Measurements from ENCODE around the gene KCNK16.

Gene KCNK16

GRCh38 chr6:39321761-39322160 is 741 bp downstream of the KCNK16 start:
- DNase-seq (ENCODE audit: low read depth), result no peak
- H3K4me3 ChIP-seq (ENCODE audit: control insufficient read depth, low read depth, low read length), result no peak overlapping the region
- TF ChIP-seq CTCF (IDR thresholded peaks at IDR 0.05; ENCODE audit: control insufficient read depth, insufficient read depth, low read depth, low read length, missing control alignments), result no peak

GRCh38 chr6:39320363-39320984 is 2.0 kb downstream of the KCNK16 start:
- no peak for TF ChIP-seq CTCF (IDR thresholded peaks at IDR 0.05; ENCODE audit: control insufficient read depth, insufficient read depth, low read depth, low read length, missing control alignments)
- H3K4me3 ChIP-seq (ENCODE audit: control insufficient read depth, low read depth, low read length), result no peak overlapping the region
- DNase-seq (ENCODE audit: low read depth), result no peak

DNA sequence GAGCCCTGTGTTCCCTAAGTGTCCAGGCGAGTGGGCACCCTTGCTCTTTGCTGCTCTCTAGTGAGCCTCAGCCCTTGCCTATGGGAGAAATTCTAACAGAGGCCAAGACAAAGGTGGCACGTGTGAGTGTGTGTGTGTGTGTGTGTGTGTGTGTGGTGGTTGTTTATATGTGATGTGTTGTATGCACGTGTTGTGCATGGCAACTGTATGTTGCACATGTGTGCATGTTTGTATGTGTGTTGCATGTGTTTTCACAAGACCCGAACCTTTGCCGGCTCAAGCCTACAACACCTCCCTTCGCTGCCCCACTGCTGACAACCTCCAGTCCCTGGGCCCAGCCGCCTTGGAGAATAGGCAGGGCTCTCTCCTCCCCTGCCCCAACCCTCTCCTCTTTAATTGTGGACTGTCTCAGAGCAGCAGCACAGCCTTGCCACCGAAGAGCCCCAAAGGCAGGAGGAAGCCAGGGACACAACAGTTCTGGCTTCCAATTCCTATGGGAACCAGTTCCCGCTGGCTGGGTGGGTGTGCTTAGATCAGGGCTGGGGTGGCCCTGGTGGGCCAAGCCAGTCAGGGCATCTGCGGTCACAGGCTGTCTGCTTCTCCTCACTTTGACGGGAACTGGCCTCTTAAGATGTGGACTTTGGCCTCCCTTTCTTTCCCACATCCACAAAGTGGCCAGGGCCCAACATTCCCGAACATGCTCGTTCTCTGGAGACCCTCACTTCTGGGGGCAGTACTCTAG is 2.7 kb downstream of the KCNK16 start:
- DNase-seq (ENCODE audit: low read depth), result no peak
- TF ChIP-seq CTCF (IDR thresholded peaks at IDR 0.05; ENCODE audit: control insufficient read depth, insufficient read depth, low read depth, low read length, missing control alignments), result no peak
- no peak overlapping the region for H3K4me3 ChIP-seq (ENCODE audit: control insufficient read depth, low read depth, low read length)

DNA sequence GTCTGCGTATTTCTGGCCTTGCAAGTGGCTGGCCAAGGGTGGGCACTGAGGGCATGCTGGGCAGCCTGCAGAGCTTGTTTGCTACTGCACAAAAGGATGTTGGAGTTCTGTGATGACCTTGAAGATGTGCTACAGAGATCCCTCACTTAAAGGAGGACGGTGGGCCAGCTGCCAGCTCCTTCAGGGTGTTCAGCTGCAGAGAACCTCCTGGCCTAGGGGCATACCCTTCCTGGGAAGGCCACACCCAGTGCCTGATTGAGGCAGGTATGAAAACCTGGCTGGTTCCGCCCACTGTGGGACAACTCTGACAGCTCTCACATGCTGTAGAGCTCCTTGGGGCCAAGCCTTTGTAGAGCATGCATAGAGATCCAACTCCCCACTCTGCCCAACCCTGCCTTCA is 5.2 kb downstream of the KCNK16 start:
- TF ChIP-seq CTCF (IDR thresholded peaks at IDR 0.05; ENCODE audit: control insufficient read depth, insufficient read depth, low read depth, low read length, missing control alignments), result no peak
- DNase-seq (ENCODE audit: low read depth), result no peak
- H3K4me3 ChIP-seq (ENCODE audit: control insufficient read depth, low read depth, low read length), result no peak overlapping the region

- H3K4me3 ChIP-seq (ENCODE audit: control insufficient read depth, low read depth, low read length), result no peak within 1 kb of the TSS
- no peak for TF ChIP-seq CTCF (IDR thresholded peaks at IDR 0.05; ENCODE audit: control insufficient read depth, insufficient read depth, low read depth, low read length, missing control alignments)
- DNase-seq (ENCODE audit: low read depth), result no peak
Observed at GRCh38 chr6:39314273-39314795, 8.2 kb downstream of the KCNK16 start, which contains the start of gene KCNK17. Gene KCNK17 (minus strand): TSS chr6:39314419. CDS start chr6:39314320, 99 bp downstream.

DNA sequence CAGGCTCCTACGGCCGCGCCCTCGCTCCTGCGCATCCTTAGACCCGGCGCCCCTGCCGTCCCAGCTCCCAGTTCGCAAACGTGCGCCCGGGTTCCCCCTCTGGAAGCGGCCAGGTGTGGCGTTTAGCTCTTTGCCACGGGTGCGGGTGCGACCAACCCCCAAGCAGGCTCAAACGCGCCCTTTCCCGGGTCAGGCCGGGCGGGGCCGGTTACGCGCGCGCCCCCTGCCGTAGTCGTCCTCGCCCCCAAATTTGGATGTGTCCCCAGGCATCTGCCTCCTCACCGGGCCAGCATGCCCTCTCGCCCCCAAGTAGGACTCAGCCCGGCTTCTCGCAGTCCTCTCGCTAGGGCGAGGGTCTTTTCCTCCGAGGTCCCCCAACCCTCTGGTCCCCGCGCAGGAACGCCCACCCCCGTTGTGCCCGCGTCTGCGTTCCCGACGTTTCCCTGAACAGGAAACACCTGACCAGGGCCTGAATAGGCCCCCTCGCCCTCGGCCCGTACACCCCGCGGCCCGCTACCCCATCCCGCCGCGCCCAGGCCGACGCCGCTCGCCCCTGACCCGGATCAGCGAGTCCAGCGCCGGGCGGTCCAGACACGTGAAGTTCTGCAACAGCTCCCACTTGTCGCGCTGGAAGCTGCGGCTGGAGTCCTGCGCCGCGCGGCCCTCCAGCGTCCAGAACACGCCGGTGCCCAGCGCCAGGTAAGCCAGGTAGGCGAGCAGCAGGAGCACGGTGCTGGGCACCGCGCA is 8.8 kb downstream of the KCNK16 start:
- DNase-seq (ENCODE audit: low read depth), result no peak
- TF ChIP-seq CTCF (IDR thresholded peaks at IDR 0.05; ENCODE audit: control insufficient read depth, insufficient read depth, low read depth, low read length, missing control alignments), result no peak
- no peak overlapping the region for H3K4me3 ChIP-seq (ENCODE audit: control insufficient read depth, low read depth, low read length)
